ENCODE measurements around the gene SOWAHB. TPM values are rescaled to one million over a fixed set of nuclear protein-coding genes. Genes with fewer than 3 reads are reported as not detected.

The SOWAHB gene
- total RNA-seq, 2 donors from 2014 or later: not detected

DNA sequence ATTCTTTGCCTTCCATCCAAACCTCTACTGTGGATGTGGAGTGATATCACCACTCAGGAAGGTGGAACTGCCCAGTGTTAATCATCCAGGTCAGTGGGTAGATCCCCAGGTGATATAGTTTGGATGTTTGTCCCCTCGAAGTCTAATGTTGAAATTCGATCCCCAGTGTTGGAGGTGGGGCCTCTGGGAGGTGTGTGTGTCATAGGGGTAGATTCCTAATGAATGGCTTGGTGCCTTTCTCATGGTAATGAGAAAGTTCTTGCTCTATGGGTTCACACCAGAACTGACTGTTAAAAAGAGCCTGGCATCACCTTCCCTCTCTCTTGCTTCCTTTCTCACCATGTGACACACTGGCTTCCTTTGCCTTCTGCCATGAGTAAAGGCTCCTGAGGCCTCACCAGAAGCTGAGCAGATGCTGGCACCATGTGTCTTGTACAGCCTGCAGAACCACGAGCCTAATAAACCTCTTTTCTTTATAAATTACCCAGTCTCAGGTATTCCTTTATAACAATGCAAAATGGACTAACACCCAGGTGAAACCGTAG lies 6.8 kb upstream of the SOWAHB start:
- ATAC-seq (replicated peaks in 1 of 2) (no peak), DNase-seq (no peak)
- Mint-ChIP-seq H3K27me3 (ENCODE audit: low read depth) (peaks cover 10% of the 10 kb centered on the region), H3K27ac (no peak overlapping the region), H3K4me3 (no peak overlapping the region), H3K9me3 (peaks cover 7% of the 10 kb centered on the region in 2 donors), H3K36me3 (ENCODE audit: insufficient read depth in 2 of 2) (peaks cover 2% of the 10 kb centered on the region in 2 donors), H3K4me1 (ENCODE audit: low read depth) (no peaks in the 10 kb centered on the region)

DNA sequence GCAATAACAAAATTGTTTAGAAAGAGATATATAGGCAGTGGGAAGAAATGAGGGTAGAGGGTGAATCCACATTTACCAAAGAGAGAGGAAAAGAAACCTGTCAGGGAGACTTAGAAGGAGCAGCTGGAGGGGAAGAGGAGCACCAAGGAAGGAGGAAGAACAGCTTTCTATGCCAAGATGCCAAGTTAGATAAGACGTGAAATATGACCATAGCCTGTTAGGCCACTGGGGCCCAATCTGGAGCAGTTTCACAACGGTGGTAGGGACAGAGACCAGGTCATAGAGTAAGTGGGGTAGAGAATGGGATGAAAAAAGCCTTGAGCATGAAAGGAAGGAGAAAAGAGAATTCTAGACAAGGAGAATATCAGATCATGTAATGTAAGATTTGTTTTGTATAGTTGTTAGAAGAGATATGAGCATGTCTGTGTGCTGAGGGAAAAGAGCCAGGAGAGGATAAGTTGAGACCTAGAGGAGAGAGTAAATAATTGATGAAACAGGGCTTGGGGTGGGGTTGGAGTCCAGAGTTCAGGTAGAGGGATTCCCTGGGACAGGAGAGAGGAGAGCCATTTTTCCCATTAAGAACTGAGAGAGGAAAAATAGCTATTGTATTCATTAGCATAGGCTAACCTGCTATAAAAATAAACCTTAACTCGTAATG lies 4.4 kb upstream of the SOWAHB start:
- Mint-ChIP-seq H3K9me3 (peaks cover 7% of the 10 kb centered on the region in 2 donors), H3K27me3 (ENCODE audit: low read depth) (no peaks in the 10 kb centered on the region), H3K36me3 (ENCODE audit: insufficient read depth in 2 of 2) (peaks cover 0 to 2% of the 10 kb centered on the region in 2 donors), H3K4me1 (ENCODE audit: low read depth) (peaks cover 5% of the 10 kb centered on the region), H3K4me3 (no peak overlapping the region), H3K27ac (no peak overlapping the region)
- ATAC-seq (replicated peaks in 1 of 2): no peak
- DNase-seq: no peak

DNA sequence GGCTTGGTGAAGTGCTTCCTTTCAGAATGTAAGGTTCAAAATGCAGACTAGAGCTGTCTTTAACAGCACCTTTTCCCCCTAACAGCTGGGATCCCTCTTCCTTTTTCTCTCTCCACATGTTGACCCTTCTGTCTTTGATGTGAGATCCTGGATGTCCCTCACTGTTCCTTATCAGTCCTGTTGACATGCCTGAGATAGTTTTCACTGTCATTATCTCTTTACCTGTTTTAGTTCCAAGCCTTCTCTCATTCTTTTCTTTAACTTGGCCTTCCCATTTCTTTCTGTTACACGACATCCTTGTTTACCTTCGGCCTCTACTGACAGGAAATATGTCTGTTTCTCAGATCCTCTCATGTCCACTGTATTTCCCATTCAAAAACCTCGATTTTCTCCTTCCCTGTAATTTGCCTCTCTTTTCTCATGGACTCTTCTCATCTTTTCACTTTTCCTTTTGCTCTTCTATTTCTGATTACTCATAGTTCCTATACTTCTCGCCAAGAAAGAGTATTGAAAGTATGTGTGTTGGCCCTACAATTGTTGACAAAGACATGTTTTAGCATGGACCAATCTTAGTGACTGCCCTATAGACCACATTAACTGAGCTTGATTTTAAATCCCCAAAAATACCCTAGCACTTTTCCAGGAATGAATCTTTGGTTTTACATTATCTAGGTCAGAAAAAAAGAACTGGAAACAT lies 1.2 kb upstream of the SOWAHB start:
- peak overlapping the region; percentile 26 to 75 for H3K4me3 Mint-ChIP-seq
- H3K9me3 Mint-ChIP-seq: no peaks in the 10 kb centered on the region
- H3K36me3 Mint-ChIP-seq (ENCODE audit: insufficient read depth in 2 of 2): no peaks in the 10 kb centered on the region
- no peak for DNase-seq
- H3K27ac Mint-ChIP-seq: no peak overlapping the region
- no peak for ATAC-seq (replicated peaks in 1 of 2)
- H3K27me3 Mint-ChIP-seq (ENCODE audit: low read depth): peaks cover 10% of the 10 kb centered on the region
- H3K4me1 Mint-ChIP-seq (ENCODE audit: low read depth): peaks cover 5% of the 10 kb centered on the region

DNA sequence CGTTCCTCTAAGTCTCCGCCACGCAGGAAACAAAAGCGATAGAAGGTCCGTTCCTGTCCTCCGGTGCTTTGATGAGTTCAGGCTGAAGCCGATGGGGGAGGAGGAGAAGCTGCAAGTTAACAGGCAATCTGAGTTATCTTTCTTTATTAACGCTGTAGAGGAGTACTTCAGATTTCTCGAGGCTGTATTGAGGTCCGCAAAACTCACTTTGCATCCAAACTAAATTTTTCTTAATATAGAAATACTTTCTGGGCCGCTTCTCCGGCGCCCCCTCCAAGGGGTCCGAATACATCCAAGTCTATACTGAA lies 395 bp upstream of the SOWAHB start:
- Mint-ChIP-seq H3K4me1 (ENCODE audit: low read depth) (peaks cover 5% of the 10 kb centered on the region), H3K27me3 (ENCODE audit: low read depth) (peaks cover 10% of the 10 kb centered on the region), H3K4me3 (peak overlapping the region; percentile 26 to 75), H3K27ac (no peak overlapping the region), H3K36me3 (ENCODE audit: insufficient read depth in 2 of 2) (no peaks in the 10 kb centered on the region), H3K9me3 (no peaks in the 10 kb centered on the region)
- ATAC-seq (replicated peaks in 1 of 2): no peak
- DNase-seq: no peak

DNA sequence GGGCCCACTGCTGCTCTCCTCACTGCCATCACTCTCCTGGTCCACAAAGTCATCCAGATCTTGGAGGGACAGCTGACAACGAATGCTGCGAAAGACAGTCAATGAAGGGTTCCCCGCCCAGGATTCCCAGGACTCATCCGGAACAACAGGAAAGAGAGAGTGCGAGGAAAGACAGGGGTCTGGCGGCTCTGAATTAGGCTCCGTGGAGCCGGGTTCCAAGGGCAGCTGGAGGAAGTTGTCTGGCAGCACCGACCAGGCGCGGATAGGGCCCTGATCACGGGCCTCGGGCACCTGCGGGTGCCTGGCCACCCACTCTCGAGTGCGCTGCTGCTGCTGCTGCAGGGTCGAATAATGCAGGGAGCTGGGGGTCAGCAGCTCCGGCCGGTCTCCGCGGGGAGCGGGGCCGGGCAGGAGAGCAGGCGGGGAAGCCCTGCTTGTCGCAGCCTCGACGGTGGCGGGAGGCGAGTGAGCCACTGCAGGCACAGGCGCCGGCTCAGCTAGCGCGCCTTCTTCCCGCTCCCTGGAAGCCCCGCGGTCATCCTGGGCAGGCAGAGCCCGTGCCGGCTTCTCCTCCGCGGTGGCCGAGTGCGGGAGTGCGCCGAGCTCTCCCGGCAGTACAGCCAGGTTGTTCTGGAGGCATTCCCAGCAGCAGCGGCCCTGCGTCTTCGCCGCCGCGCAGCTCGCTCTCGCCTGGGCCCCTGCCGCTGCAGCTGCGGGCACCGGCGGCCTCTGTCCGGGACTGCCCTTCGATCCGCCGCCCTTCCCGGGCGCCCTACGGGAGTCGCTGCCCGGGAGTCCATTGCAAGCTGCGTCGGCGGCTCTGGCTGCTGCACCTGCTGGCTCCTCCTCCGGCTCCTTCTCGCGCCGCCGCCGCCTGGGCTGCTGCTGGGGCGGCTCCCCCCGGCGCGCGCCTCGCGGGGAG lies 1.1 kb downstream of the SOWAHB start:
- Mint-ChIP-seq H3K36me3 (ENCODE audit: insufficient read depth in 2 of 2) (no peaks in the 10 kb centered on the region), H3K9me3 (no peaks in the 10 kb centered on the region), H3K4me3 (peak overlapping the region in 1 of 2 donors; percentile 30), H3K4me1 (ENCODE audit: low read depth) (peaks cover 5% of the 10 kb centered on the region), H3K27ac (no peak overlapping the region), H3K27me3 (ENCODE audit: low read depth) (peaks cover 22% of the 10 kb centered on the region)
- DNase-seq (peak in 1 of 2 donors; percentile 29), ATAC-seq (replicated peaks in 1 of 2) (peak; percentile 57 to 61)

DNA sequence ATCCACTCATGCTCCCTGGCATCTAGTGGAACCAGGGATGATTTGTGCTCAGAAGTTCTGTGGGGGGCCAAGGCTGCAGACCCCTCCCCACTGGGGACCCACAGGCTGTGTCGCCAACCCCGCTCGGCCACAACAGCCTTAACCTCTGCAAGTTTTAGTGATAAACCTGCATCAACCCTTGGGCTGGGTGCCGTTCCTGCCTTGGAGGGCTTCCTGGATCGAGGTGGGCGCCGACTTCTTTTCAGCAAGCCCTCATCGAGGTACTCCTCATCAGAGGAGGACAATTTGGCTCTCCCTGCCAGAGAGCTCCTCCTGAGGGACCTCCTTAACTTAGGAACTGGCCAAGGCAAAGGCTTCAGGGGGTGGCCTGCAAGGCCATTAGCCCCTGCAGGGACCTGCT lies 1.9 kb downstream of the SOWAHB start:
- no peak for ATAC-seq (replicated peaks in 1 of 2)
- no peak for DNase-seq
- H3K36me3 Mint-ChIP-seq (ENCODE audit: insufficient read depth in 2 of 2): no peaks in the 10 kb centered on the region
- no peaks in the 10 kb centered on the region for H3K9me3 Mint-ChIP-seq
- H3K27ac Mint-ChIP-seq: no peak overlapping the region
- no peak overlapping the region for H3K4me3 Mint-ChIP-seq
- H3K27me3 Mint-ChIP-seq (ENCODE audit: low read depth): peaks cover 26% of the 10 kb centered on the region
- peaks cover 5% of the 10 kb centered on the region for H3K4me1 Mint-ChIP-seq (ENCODE audit: low read depth)

DNA sequence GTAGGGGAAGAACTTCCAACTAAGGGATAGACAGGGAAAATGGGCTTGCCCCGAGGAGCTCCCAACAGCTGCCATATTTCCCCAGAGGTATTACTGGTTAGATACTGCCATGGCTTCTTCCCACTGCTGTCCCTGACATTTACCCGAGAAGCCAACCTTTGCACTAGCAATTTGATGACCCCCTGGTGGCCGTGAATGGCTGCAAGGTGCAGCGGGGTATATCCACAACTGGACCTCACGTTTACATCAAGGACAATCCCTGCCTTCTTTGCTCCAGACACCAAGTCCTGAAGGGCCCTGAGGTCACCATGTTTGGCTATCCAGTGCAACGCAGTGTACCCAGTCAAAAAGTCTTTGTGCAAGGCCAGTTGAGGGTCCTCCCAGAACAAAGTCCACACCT lies 2.3 kb downstream of the SOWAHB start:
- no peak for ATAC-seq (replicated peaks in 1 of 2)
- Mint-ChIP-seq H3K36me3 (ENCODE audit: insufficient read depth in 2 of 2) (no peaks in the 10 kb centered on the region), H3K27ac (no peak overlapping the region), H3K4me1 (ENCODE audit: low read depth) (peaks cover 5% of the 10 kb centered on the region), H3K4me3 (no peak overlapping the region), H3K9me3 (no peaks in the 10 kb centered on the region), H3K27me3 (ENCODE audit: low read depth) (peaks cover 26% of the 10 kb centered on the region)
- no peak for DNase-seq

DNA sequence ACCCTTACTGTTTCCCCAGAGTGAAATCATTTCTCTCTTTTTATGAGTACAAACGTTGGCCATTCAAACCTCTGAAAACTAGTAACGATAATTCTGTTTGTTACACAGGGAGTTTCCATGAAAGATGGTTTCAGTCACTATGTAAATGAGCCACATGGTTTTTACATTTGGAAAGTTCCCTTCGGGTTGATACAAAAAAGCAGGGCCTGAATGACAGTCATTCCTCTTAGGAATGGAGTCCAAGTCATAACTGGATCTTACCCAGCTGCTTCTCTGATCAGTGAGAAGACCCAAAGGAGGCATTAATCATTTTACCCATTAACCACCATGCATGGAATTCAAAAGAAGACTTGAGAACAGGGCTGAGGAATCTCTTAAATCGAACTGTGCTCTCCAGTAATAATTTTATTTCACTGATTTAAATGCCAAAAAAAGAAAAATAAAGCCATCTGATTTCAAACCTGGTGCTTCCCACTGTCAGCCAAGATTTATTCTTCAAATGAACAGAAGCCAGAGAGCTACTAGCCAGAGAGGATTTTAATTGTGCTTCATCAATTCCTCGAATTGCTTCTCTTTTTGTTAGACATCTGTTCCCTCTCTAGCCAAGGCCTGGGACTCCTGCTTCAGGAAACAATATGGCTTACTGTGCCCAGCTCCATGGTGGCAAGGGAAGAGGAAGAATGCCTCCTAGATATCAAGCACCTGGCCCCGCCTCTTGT lies 3.2 kb downstream of the SOWAHB start:
- DNase-seq: no peak
- Mint-ChIP-seq H3K4me3 (no peak overlapping the region), H3K36me3 (ENCODE audit: insufficient read depth in 2 of 2) (no peaks in the 10 kb centered on the region), H3K27me3 (ENCODE audit: low read depth) (peaks cover 26% of the 10 kb centered on the region), H3K9me3 (no peaks in the 10 kb centered on the region), H3K4me1 (ENCODE audit: low read depth) (peaks cover 5% of the 10 kb centered on the region), H3K27ac (no peak overlapping the region)
- ATAC-seq (replicated peaks in 1 of 2): no peak

DNA sequence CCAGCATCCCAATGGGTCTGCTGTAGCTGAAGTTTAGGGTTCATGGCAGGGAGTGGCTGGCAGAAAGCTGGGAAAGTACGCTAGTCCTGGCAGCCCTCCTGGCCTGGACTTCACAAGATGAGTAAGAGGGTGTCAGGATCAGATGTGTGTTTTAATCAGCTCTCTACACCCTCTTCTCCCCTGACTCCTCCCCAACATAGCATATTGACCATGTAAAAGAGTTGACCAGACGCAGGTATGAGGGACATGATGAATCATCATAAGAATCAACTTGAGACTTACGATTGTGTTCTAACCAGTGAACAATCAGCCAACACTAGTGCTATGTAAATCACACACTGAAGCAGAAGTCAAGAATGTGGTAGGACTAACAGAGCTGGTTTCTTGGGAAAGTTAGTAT lies 5.3 kb downstream of the SOWAHB start:
- H3K4me3 Mint-ChIP-seq: no peak overlapping the region
- H3K9me3 Mint-ChIP-seq: no peaks in the 10 kb centered on the region
- no peaks in the 10 kb centered on the region for H3K36me3 Mint-ChIP-seq (ENCODE audit: insufficient read depth in 2 of 2)
- H3K27ac Mint-ChIP-seq: no peak overlapping the region
- peaks cover 26% of the 10 kb centered on the region for H3K27me3 Mint-ChIP-seq (ENCODE audit: low read depth)
- no peak for ATAC-seq (replicated peaks in 1 of 2)
- no peak for DNase-seq
- H3K4me1 Mint-ChIP-seq (ENCODE audit: low read depth): no peaks in the 10 kb centered on the region

DNA sequence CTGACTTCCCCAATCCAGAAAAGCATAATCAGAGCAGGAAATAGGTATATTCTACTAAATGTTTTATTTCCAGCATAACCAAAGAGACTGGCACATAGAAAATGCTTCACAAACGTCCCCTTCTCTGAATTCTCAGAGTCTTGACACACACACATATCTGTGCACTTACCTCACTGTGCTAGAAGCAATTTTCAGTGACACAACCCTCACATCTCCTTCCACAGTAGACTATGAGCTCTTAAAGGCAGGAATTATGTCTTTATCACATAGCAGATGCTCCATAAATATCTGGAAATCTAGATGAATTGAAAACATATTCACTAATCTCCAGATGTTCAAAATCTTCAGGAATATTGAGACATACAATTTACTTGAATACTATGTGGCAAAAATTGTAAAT lies 5.9 kb downstream of the SOWAHB start:
- Mint-ChIP-seq H3K27ac (no peak overlapping the region), H3K4me3 (no peak overlapping the region), H3K36me3 (ENCODE audit: insufficient read depth in 2 of 2) (no peaks in the 10 kb centered on the region), H3K27me3 (ENCODE audit: low read depth) (peaks cover 26% of the 10 kb centered on the region), H3K4me1 (ENCODE audit: low read depth) (no peaks in the 10 kb centered on the region), H3K9me3 (no peaks in the 10 kb centered on the region)
- ATAC-seq (replicated peaks in 1 of 2) (no peak), DNase-seq (no peak)

DNA sequence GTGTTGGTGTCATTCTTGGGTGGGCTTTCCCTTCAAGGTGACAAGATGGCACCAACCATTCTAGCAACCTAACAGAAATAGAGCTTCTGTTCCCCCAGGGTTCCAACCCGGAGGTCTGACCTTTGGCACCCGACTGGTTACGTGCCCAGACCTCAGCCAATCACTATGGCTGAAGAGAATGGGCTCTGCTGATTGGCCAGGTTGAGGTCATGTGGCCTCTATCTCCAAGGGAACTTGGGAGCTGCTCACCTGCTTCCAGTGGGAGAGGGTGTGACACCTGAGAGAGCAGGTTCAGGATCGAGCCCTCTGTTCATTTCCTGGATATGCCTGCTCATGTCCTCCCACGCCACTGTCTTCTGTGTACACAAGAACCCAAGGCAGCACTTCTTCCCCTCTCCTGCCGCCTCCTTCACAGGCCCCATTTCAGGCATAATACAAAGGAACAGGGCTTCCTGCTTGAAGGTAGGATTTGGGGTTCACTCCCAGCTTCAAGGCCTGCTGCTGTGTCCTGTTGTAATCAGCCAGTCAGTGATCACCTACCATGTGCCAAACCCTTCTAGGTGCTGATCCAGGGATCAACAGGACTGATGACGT lies 11.0 kb downstream of the SOWAHB start:
- Mint-ChIP-seq H3K4me3 (no peak overlapping the region), H3K4me1 (ENCODE audit: low read depth) (no peaks in the 10 kb centered on the region), H3K36me3 (ENCODE audit: insufficient read depth in 2 of 2) (no peaks in the 10 kb centered on the region), H3K9me3 (no peaks in the 10 kb centered on the region), H3K27me3 (ENCODE audit: low read depth) (peaks cover 11% of the 10 kb centered on the region), H3K27ac (no peak overlapping the region)
- ATAC-seq (replicated peaks in 1 of 2): no peak
- no peak for DNase-seq

DNA sequence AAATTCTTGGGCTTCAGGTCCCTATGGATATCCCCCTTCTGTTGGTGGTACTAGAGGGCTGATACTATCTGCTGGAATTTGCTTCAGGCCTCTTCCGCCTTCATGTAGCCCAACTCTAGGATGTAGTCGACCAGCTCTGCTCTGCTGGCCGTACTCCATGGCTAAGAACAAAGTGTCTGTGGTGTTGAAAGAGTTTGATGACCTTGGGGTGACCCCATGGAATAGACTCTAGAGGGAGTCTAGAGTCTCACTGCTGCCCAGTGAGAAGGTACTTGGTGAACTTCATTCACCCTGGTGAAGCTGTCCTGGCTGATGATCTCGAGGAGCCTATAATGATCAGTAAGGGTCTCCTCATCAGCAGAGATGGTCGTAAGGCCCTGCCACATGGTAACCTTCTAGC lies 11.7 kb downstream of the SOWAHB start:
- Mint-ChIP-seq H3K27ac (no peak overlapping the region), H3K4me3 (no peak overlapping the region), H3K36me3 (ENCODE audit: insufficient read depth in 2 of 2) (no peaks in the 10 kb centered on the region), H3K27me3 (ENCODE audit: low read depth) (peaks cover 7% of the 10 kb centered on the region), H3K9me3 (no peaks in the 10 kb centered on the region), H3K4me1 (ENCODE audit: low read depth) (no peaks in the 10 kb centered on the region)
- no peak for ATAC-seq (replicated peaks in 1 of 2)
- DNase-seq: no peak
